Kasumi-1 (cell line): ENCODE results near the gene ARHGAP24.

Experiments
- DNase-seq, 2 experiments: peaks; one replicate each; lab custom pipeline; 2025; lab: John Stamatoyannopoulos, UW

ARHGAP24 gene

DNA sequence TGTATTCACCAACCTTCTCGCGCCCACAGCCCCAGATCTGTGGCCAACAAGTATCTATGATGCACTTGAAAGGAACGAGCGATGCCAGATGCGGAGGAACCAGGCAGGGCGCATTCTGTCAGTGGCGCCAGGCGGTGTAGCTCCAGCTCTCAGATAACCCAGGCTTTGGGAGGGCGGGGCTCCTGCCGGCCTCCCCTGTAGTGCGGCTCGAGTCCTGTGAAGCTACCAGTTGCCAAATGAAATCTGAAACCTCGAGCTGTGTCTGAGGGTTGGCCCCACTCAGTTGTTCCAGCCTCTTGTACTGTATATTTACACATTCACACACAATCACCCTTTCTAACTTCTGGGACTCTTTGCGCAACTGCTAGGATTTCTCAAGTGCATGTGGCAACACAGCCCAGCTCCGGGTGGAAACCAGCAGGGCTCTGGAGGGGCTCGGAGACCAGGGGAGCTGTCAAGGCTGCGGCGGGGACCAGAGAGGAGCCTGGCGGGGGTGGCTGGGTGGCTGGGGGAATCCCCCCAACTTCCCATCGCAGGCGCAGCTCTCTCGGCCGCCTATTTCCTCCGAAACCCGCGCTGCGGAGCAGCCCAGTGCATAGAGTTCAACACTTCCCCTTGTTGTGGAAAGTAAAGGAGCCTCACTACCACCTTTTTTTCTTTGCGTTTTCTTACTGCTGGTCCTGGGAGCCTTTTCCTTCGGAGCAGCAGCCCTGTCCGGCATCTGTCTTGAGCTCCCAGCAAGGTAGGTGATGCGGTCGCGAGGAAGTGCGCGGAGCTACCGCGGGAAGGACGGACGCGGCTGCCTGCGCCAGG is at the start of gene ARHGAP24:
Gene ARHGAP24, plus strand, starts transcription at position 333 of the 813 bp plus-strand sequence.
- DNase-seq = peak; percentile 97

- no peak for DNase-seq
These were observed 48.6 kb upstream of the ARHGAP24 start for GRCh38 chr4:85426366-85426765.

DNA sequence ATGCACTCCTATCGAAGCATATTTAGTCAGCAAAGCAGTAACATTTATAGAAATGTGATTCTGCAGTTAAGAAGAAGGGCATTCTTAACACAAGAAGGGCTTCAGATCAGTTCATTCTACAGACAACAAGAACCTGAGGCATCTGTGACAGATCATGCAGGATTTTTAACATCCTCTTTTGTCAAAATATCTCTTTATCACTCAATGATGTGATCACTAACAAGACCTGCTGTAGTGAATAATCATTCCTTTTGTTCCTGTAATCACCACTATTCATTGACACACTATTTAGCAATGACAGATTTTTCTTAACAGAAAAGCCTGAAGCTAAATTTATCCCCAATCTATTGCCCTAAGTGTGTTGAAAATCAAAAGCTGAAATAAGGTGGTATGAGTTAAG is 47.8 kb upstream of the ARHGAP24 start:
- DNase-seq = no peak

- no peak for DNase-seq
These were observed 44.7 kb upstream of the ARHGAP24 start for GRCh38 chr4:85430226-85430625.

DNA sequence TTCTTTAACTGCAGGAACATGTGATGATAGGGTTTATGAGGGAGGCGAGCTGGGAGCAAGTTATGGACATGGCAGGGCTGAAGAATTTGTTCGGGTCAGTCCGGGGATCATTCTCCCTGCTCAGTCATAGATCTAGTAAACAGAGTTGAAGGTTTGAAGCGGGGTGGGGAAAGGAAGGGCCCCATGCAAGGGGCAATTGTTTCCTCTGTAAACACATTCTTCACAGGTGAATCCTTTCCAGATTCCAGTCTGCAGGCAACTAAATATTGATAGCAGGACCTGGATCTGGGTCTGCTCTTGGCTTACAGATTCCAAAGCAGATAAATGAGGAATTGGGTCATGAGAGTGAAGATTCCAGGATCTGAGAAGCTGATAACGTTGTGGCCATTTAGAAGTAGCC is 44.3 kb upstream of the ARHGAP24 start:
- no peak for DNase-seq

- DNase-seq = no peak
These were observed 43.8 kb upstream of the ARHGAP24 start for GRCh38 chr4:85431156-85431555.

GRCh38 chr4:85431881-85432485 is 43.0 kb upstream of the ARHGAP24 start:
- no peak for DNase-seq

DNA sequence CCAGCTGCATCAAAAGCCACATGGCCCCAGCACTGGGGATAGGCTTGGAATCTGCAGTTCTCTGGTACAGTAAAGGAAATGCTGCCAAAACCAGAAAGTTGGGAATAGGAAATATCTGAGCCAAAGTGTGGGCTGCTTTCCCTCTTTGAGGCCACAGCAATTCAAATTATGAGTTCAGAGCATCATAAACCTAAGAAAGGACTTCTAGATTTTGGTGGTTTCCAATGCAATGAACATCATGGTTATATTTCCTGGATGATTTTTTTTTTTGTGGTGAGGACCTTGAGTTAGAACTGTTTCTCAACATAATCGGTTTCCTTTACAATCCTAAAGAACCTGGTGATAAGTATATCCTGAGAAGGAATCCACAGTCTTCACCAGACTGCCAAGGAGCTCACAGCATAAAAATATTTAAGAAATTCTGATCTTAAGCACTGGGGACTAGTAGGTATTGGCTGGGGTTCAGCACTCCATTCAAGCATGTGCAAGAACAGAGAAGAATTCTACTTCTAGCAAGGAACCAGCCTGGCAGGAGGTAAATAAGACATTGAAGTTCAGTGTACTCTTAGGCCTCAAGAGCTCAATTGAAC is 29.8 kb upstream of the ARHGAP24 start:
- no peak for DNase-seq

- no peak for DNase-seq
These were observed 28.6 kb upstream of the ARHGAP24 start for GRCh38 chr4:85446141-85446861.

GRCh38 chr4:85448906-85449890 is 25.8 kb upstream of the ARHGAP24 start:
- no peak for DNase-seq

DNA sequence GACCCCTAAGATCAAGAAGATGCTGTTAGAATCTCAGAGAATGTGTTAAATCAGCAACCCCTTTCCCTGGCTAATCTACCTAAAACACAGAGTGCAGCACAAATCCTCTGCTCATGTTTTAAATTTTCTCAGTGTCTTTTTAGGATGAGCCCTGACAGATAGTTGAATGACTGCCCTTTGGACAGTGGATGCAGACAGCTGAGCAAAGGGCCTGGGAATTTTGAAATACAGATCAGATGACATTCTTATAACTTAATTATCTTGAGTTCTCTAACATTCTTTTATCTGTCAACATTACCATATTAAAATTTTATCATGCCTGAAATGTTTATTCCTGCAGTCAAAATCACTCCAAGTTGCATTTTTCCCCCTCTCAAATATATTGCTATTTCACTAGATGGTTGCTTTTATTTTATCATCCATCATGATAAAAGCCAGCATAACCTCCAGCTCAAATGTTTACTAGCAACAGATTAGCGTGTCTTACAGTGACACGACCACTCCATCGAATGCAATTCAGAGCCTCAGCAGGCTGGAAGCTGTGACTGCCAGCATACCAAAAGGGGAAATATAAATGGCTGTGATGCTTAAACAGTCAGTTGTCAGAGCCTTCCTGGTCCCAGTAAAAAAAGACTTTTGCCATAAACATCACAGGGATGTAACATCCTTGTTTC is 22.8 kb upstream of the ARHGAP24 start:
- no peak for DNase-seq

- DNase-seq = no peak
These were observed 19.0 kb upstream of the ARHGAP24 start for GRCh38 chr4:85455942-85456341.

- DNase-seq = no peak
These were observed 17.0 kb upstream of the ARHGAP24 start for GRCh38 chr4:85457752-85458467.

GRCh38 chr4:85459736-85460135 is 15.2 kb upstream of the ARHGAP24 start:
- DNase-seq = no peak

GRCh38 chr4:85474356-85474755 is 594 bp upstream of the ARHGAP24 start:
- DNase-seq = no peak

DNA sequence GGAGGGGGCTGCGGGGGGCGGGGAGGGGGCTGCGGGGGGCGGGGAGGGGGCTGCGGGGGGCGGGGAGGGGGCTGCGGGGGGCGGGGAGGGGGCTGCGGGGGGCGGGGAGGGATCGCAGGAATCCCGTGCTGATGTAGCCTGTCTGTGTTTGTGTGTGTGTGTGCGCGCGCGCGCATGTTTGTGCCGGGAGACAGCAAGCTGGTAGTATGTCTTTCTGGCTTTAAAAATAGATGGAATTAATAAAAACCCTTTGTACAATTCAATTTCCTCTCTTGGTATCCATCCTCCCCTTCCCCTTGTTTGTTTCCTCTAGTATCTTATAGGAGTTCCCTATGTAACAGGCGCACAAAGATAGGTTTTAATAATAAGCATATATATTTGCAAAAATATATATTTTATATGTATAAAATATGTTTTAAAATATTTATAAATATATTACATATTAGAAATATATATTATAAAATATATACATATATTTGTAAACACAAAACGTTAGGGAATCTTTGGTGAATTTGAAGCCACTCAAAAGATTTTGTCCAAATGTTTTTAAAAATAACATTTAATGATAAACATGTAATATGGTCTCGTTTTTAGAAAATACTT is 782 bp downstream of the ARHGAP24 start:
- DNase-seq = peak; percentile 14 to 27

DNA sequence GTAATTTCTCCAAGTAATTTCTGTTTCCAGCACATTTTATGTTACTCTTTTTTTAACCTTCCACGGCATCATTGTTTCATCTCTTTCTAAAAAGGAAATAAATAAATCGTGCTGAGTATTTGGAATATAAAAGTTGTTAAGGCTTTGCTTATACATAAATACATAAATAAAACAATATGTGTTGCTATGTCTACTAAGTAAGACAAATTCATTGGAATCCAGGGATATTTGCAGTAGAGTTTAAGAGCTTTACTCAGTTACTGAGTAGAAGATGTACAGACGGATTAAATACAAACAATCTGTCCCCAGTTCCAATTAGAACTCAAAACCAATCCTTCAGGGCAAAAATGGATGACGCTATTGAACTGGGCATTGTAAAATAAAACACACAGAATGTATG is 1.4 kb downstream of the ARHGAP24 start:
- no peak for DNase-seq

- no peak for DNase-seq
These were observed 2.6 kb downstream of the ARHGAP24 start for GRCh38 chr4:85477534-85477933.

DNA sequence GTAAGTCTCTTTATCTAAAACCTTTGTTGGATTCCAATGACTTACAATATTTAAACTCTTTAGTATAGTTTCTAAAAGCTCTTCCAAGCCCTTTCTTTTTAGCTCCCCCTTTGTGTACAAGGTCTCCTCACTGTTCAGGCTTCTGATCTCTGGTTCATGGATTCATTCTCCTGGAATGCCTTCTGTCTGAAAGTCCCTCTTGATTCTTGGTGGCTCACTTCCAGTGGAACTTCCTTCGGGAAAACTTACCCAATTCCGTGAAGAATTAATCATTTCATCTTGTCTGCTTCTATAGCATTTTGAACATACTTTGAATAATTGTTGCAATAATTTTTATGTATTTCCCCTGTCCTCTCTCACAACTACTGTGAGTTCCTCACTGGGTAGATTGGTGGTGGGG is 3.6 kb downstream of the ARHGAP24 start:
- no peak for DNase-seq
